ENCODE measurements around the gene PTPRK. TPM values are rescaled to one million over a fixed set of nuclear protein-coding genes. Genes with fewer than 3 reads are reported as not detected.

PTPRK gene
- total RNA-seq, 1 experiment from 2014 or later = 265 TPM

DNA sequence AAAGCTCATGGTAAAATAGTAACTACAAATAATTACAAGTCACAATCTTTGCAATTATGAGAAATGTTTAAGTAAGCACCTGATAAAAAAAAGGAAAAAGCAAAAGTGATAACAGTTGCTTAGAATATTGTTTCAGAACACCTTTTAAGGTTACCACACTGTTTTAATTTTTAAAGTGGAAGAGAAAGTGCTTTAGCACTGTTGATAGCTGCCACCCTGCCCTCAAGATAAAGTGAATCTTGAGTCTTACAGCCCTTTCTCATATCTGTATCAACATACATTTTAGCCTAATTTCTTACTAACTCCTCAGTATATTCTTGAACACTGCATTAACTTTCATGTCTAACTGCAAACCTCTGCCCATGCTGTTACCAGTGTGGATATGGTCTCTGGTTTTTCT, 492.2 kb downstream of the PTPRK start:
- no peak overlapping the region for H3K4me3 Mint-ChIP-seq (ENCODE audit: low read depth, unreplicated experiment)
- DNase-seq = no peak
- CTCF ChIA-PET = no interaction called here
- BruUV-seq (replicated peaks) = no TSS peak
- intact Hi-C loops (cut with micrococcal nuclease; ENCODE audit: unreplicated experiment) = no loop called here
- TF ChIP-seq CTCF (IDR thresholded peaks at IDR 0.05; ENCODE audit: unreplicated experiment) = no peak
- peaks cover 10% of the 10 kb centered on the region for H3K4me1 Mint-ChIP-seq (ENCODE audit: low read depth, unreplicated experiment)
- H3K27me3 Mint-ChIP-seq (ENCODE audit: unreplicated experiment) = no peaks in the 10 kb centered on the region
- H3K36me3 Mint-ChIP-seq (ENCODE audit: insufficient read depth, unreplicated experiment) = peaks cover 17% of the 10 kb centered on the region
- no peaks in the 10 kb centered on the region for H3K9me3 Mint-ChIP-seq (ENCODE audit: low read depth, unreplicated experiment)
- H3K27ac Mint-ChIP-seq (ENCODE audit: unreplicated experiment) = peak overlapping the region; percentile 21

- Mint-ChIP-seq H3K4me3 (ENCODE audit: low read depth, unreplicated experiment) (no peak overlapping the region), H3K27me3 (ENCODE audit: unreplicated experiment) (no peaks in the 10 kb centered on the region), H3K4me1 (ENCODE audit: low read depth, unreplicated experiment) (peaks cover 10% of the 10 kb centered on the region), H3K27ac (ENCODE audit: unreplicated experiment) (no peak overlapping the region), H3K9me3 (ENCODE audit: low read depth, unreplicated experiment) (no peaks in the 10 kb centered on the region), H3K36me3 (ENCODE audit: insufficient read depth, unreplicated experiment) (peaks cover 9% of the 10 kb centered on the region)
- CTCF ChIA-PET = no interaction called here
- no TSS peak for BruUV-seq (replicated peaks)
- no peak for DNase-seq
- TF ChIP-seq CTCF (IDR thresholded peaks at IDR 0.05; ENCODE audit: unreplicated experiment) = no peak
- intact Hi-C loops (cut with micrococcal nuclease; ENCODE audit: unreplicated experiment) = no loop called here
These were observed 494.9 kb downstream of the PTPRK start for GRCh38 chr6:128025478-128025877.

GRCh38 chr6:128024969-128025368, 495.4 kb downstream of the PTPRK start:
- intact Hi-C loops (cut with micrococcal nuclease; ENCODE audit: unreplicated experiment) = no loop called here
- Mint-ChIP-seq H3K36me3 (ENCODE audit: insufficient read depth, unreplicated experiment) (peaks cover 9% of the 10 kb centered on the region), H3K4me1 (ENCODE audit: low read depth, unreplicated experiment) (peaks cover 10% of the 10 kb centered on the region), H3K9me3 (ENCODE audit: low read depth, unreplicated experiment) (no peaks in the 10 kb centered on the region), H3K27ac (ENCODE audit: unreplicated experiment) (no peak overlapping the region), H3K27me3 (ENCODE audit: unreplicated experiment) (no peaks in the 10 kb centered on the region), H3K4me3 (ENCODE audit: low read depth, unreplicated experiment) (no peak overlapping the region)
- CTCF ChIA-PET = no interaction called here
- no peak for DNase-seq
- no peak for TF ChIP-seq CTCF (IDR thresholded peaks at IDR 0.05; ENCODE audit: unreplicated experiment)
- no TSS peak for BruUV-seq (replicated peaks)

GRCh38 chr6:128024046-128024445, 496.4 kb downstream of the PTPRK start:
- H3K4me3 Mint-ChIP-seq (ENCODE audit: low read depth, unreplicated experiment) = no peak overlapping the region
- CTCF ChIA-PET = no interaction called here
- H3K27ac Mint-ChIP-seq (ENCODE audit: unreplicated experiment) = no peak overlapping the region
- intact Hi-C loops (cut with micrococcal nuclease; ENCODE audit: unreplicated experiment) = no loop called here
- H3K4me1 Mint-ChIP-seq (ENCODE audit: low read depth, unreplicated experiment) = peaks cover 7% of the 10 kb centered on the region
- BruUV-seq (replicated peaks) = no TSS peak
- no peak for TF ChIP-seq CTCF (IDR thresholded peaks at IDR 0.05; ENCODE audit: unreplicated experiment)
- no peaks in the 10 kb centered on the region for H3K9me3 Mint-ChIP-seq (ENCODE audit: low read depth, unreplicated experiment)
- DNase-seq = no peak
- H3K27me3 Mint-ChIP-seq (ENCODE audit: unreplicated experiment) = no peaks in the 10 kb centered on the region
- peaks cover 9% of the 10 kb centered on the region for H3K36me3 Mint-ChIP-seq (ENCODE audit: insufficient read depth, unreplicated experiment)

GRCh38 chr6:128018821-128019220, 501.6 kb downstream of the PTPRK start:
- TF ChIP-seq CTCF (IDR thresholded peaks at IDR 0.05; ENCODE audit: unreplicated experiment) = no peak
- no peak overlapping the region for H3K27ac Mint-ChIP-seq (ENCODE audit: unreplicated experiment)
- H3K27me3 Mint-ChIP-seq (ENCODE audit: unreplicated experiment) = no peaks in the 10 kb centered on the region
- no peak for DNase-seq
- H3K4me3 Mint-ChIP-seq (ENCODE audit: low read depth, unreplicated experiment) = no peak overlapping the region
- H3K4me1 Mint-ChIP-seq (ENCODE audit: low read depth, unreplicated experiment) = peaks cover 2% of the 10 kb centered on the region
- no peaks in the 10 kb centered on the region for H3K9me3 Mint-ChIP-seq (ENCODE audit: low read depth, unreplicated experiment)
- peaks cover 8% of the 10 kb centered on the region for H3K36me3 Mint-ChIP-seq (ENCODE audit: insufficient read depth, unreplicated experiment)
- no TSS peak for BruUV-seq (replicated peaks)
- intact Hi-C loops (cut with micrococcal nuclease; ENCODE audit: unreplicated experiment) = no loop called here
- CTCF ChIA-PET = no interaction called here
